ENCODE data around the gene ZBTB2.

ZBTB2 gene

GRCh38 chr6:151393410-151393809 lies 2.1 kb upstream of the ZBTB2 start:
- H3K4me2 ChIP-seq (ENCODE audit: insufficient read depth, low read length), result peak overlapping the region; percentile 82
- peaks cover 66% of the 10 kb centered on the region for H4K20me1 ChIP-seq (ENCODE audit: insufficient read depth, low read length)
- DNase-seq (no peak), ATAC-seq (ENCODE audit: insufficient read depth, low read depth) (no peak)
- H3K4me1 ChIP-seq (ENCODE audit: insufficient read depth, low read length), result peaks cover 50% of the 10 kb centered on the region
- peaks cover 88% of the 10 kb centered on the region for H3K79me2 ChIP-seq (ENCODE audit: insufficient read depth, low read length)
- H3K9me3 ChIP-seq (ENCODE audit: insufficient read depth, low read length, severe bottlenecking), result no peaks in the 10 kb centered on the region
- H3K27ac ChIP-seq (ENCODE audit: low read length), result peak overlapping the region; percentile 74
- H3K27me3 ChIP-seq (ENCODE audit: insufficient read depth, low read length, poor library complexity), result no peaks in the 10 kb centered on the region
- TF ChIP-seq CTCF (IDR thresholded peaks at IDR 0.05; ENCODE audit: borderline replicate concordance, extremely low read depth, low read length, poor library complexity, severe bottlenecking) (no peak), EZH2 (IDR thresholded peaks at IDR 0.05; ENCODE audit: borderline replicate concordance, low read depth, low read length, severe bottlenecking) (no peak)
- H2AFZ ChIP-seq (ENCODE audit: low read depth, low read length), result no peak overlapping the region
- H3K36me3 ChIP-seq (ENCODE audit: insufficient read depth, low read length), result peaks cover 30% of the 10 kb centered on the region
- peak overlapping the region; percentile 100 for H3K9ac ChIP-seq (ENCODE audit: low read depth, low read length)
- H3K4me3 ChIP-seq (ENCODE audit: low read depth in 1 of 2, low read length in 2 of 2), result peak overlapping the region in 1 of 2 experiments; percentile 68; a peak in 2 of 4 replicates

GRCh38 chr6:151392427-151392826 lies 1.1 kb upstream of the ZBTB2 start:
- Histone ChIP-seq H4K20me1 (ENCODE audit: insufficient read depth, low read length) (peaks cover 60% of the 10 kb centered on the region), H3K4me1 (ENCODE audit: insufficient read depth, low read length) (peaks cover 56% of the 10 kb centered on the region), H3K79me2 (ENCODE audit: insufficient read depth, low read length) (peaks cover 88% of the 10 kb centered on the region)

GRCh38 chr6:151390851-151391470 lies 398 bp downstream of the ZBTB2 start:
- Histone ChIP-seq H3K27ac (ENCODE audit: low read length) (peak overlapping the region; percentile 89), H3K9me3 (ENCODE audit: insufficient read depth, low read length, severe bottlenecking) (no peaks in the 10 kb centered on the region), H3K4me2 (ENCODE audit: insufficient read depth, low read length) (peak overlapping the region; percentile 82), H3K36me3 (ENCODE audit: insufficient read depth, low read length) (peaks cover 27% of the 10 kb centered on the region), H3K4me1 (ENCODE audit: insufficient read depth, low read length) (peaks cover 53% of the 10 kb centered on the region), H2AFZ (ENCODE audit: low read depth, low read length) (peak overlapping the region; percentile 67), H4K20me1 (ENCODE audit: insufficient read depth, low read length) (peaks cover 48% of the 10 kb centered on the region), H3K9ac (ENCODE audit: low read depth, low read length) (peak overlapping the region; percentile 100), H3K79me2 (ENCODE audit: insufficient read depth, low read length) (peaks cover 88% of the 10 kb centered on the region), H3K27me3 (ENCODE audit: insufficient read depth, low read length, poor library complexity) (no peaks in the 10 kb centered on the region), H3K4me3 (ENCODE audit: low read depth in 1 of 2, low read length in 2 of 2) (peak overlapping the region; percentile 68 to 78; a peak in 3 of 4 replicates)
- TF ChIP-seq CTCF (IDR thresholded peaks at IDR 0.05; ENCODE audit: borderline replicate concordance, extremely low read depth, low read length, poor library complexity, severe bottlenecking) (no peak), EZH2 (IDR thresholded peaks at IDR 0.05; ENCODE audit: borderline replicate concordance, low read depth, low read length, severe bottlenecking) (no peak)
- ATAC-seq (ENCODE audit: insufficient read depth, low read depth), result peak; percentile 15
- peak; percentile 82 for DNase-seq

More at GRCh38 chr6:151392427-151392826, 1.1 kb upstream of the ZBTB2 start:
- ATAC-seq (ENCODE audit: insufficient read depth, low read depth) (no peak), DNase-seq (no peak)
- no peaks in the 10 kb centered on the region for H3K27me3 ChIP-seq (ENCODE audit: insufficient read depth, low read length, poor library complexity)
- no peak overlapping the region for H2AFZ ChIP-seq (ENCODE audit: low read depth, low read length)
- peak overlapping the region; percentile 34 to 68 for H3K4me3 ChIP-seq (ENCODE audit: low read depth in 1 of 2, low read length in 2 of 2)
- no peaks in the 10 kb centered on the region for H3K9me3 ChIP-seq (ENCODE audit: insufficient read depth, low read length, severe bottlenecking)
- H3K27ac ChIP-seq (ENCODE audit: low read length), result peak overlapping the region; percentile 74
- H3K36me3 ChIP-seq (ENCODE audit: insufficient read depth, low read length), result peaks cover 30% of the 10 kb centered on the region
- TF ChIP-seq EZH2 (IDR thresholded peaks at IDR 0.05; ENCODE audit: borderline replicate concordance, low read depth, low read length, severe bottlenecking) (no peak), CTCF (IDR thresholded peaks at IDR 0.05; ENCODE audit: borderline replicate concordance, extremely low read depth, low read length, poor library complexity, severe bottlenecking) (no peak)
- H3K9ac ChIP-seq (ENCODE audit: low read depth, low read length), result peak overlapping the region; percentile 100
- peak overlapping the region; percentile 82 for H3K4me2 ChIP-seq (ENCODE audit: insufficient read depth, low read length)
